ENCODE results near the gene LMO7.

DNA sequence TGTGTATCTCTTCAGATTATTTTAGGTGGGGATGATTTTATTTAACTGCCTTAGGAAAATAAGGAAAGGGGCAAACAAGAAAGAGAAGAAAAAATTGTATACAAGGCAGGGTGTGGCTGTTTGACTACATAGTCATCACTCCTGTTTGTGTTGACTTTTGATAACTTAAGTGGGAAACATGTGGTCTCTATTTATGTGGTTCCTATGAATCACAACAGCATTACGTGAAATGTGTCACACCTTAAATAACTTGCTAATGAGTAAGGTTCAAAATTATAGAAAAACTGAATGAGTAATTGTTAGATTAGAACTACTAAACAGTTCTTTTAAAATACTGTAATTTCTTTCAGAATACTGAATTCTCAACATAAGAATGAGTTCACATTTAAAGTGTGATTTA is 69.3 kb downstream of the LMO7 start:
- TF ChIP-seq, protein P1, sequence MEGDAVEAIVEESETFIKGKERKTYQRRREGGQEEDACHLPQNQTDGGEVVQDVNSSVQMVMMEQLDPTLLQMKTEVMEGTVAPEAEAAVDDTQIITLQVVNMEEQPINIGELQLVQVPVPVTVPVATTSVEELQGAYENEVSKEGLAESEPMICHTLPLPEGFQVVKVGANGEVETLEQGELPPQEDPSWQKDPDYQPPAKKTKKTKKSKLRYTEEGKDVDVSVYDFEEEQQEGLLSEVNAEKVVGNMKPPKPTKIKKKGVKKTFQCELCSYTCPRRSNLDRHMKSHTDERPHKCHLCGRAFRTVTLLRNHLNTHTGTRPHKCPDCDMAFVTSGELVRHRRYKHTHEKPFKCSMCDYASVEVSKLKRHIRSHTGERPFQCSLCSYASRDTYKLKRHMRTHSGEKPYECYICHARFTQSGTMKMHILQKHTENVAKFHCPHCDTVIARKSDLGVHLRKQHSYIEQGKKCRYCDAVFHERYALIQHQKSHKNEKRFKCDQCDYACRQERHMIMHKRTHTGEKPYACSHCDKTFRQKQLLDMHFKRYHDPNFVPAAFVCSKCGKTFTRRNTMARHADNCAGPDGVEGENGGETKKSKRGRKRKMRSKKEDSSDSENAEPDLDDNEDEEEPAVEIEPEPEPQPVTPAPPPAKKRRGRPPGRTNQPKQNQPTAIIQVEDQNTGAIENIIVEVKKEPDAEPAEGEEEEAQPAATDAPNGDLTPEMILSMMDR (IDR thresholded peaks at IDR 0.05; ENCODE audit: insufficient read depth, low read length), result no peak
- no peak for TF ChIP-seq POLR2AphosphoS5 (IDR thresholded peaks at IDR 0.05; ENCODE audit: low read depth)
